HG03095 (cell line): Measurements from ENCODE around the gene TP53I11.

ENCODE experiments used
- ATAC-seq: cut with Tn5 transposase; IDR thresholded peaks from one replicate; pipeline ENCODE4 v1.9.1; 2021; ENCODE audit warnings: moderate library complexity; ENCODE audit not compliant: unreplicated experiment

TP53I11 gene

GRCh38 chr11:44941259-44942021 is 9.2 kb downstream of the TP53I11 start:
- no peak for ATAC-seq

DNA sequence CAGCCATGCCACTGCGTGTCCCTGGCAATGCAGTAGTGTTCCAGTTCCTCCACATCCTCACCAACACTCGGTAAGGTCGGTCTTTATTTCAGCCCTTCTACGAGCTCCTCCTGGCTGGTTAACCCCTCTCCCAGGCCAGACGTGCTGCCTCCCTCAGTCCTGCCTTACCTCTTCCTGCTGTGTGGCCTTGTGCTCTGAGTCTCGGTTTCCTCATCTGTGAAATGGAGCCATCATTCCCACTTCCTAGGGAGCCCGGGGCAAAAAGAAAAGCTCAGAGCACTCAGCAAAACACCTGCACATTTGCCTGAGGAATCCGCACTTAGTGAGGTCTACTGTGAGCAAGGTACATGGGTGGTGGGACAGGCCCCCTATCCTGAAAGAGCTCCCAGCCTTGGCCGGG is 9.8 kb downstream of the TP53I11 start:
- ATAC-seq: no peak

DNA sequence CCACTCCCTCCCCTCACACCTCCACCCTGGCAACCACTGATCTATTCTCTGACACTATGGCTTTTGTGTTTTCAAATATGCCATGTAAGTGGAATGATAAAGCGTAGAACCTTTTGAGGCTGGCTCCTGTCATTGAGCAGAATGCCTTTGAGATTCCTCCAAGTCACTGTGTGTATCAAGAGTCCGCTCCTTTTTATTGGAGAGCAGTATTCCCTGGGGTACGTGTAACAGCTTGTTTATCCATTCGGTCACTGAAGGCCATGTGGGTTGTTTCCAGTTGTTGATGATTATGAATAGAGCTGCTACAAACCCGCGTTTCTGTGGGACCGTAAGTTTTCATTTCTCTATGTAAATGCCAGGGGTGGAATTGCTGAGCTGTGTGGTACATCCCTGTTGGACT is 10.3 kb downstream of the TP53I11 start:
- no peak for ATAC-seq

GRCh38 chr11:44939673-44940395 is 10.8 kb downstream of the TP53I11 start:
- ATAC-seq: no peak

- no peak for ATAC-seq
Observed at GRCh38 chr11:44938066-44938691, 12.5 kb downstream of the TP53I11 start.

GRCh38 chr11:44936951-44937543 is 13.6 kb downstream of the TP53I11 start:
- ATAC-seq: no peak

- peak; percentile 84 for ATAC-seq
Observed at GRCh38 chr11:44936525-44936924, 14.2 kb downstream of the TP53I11 start.

- ATAC-seq: no peak
Observed at GRCh38 chr11:44934735-44935250, 15.9 kb downstream of the TP53I11 start.

DNA sequence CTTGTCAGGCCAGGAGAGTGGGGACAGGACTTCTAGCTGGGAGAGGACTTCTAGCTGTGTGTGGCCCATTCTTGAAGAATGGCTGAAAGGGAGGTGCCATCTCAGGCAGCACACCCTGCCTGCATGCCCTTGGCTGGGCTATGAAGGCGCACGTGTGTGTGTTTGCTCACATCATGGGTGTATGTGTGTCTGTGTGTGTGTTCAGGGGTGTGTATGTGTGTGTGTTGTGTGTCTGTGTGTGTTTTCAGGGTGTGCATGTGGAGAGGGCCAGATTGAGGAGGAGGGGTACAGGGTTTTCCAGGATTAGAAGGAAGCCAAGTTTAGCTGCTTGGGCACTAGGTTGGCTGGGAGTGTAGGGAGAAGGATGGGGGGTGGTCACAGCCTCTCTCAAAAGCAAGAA is 16.6 kb downstream of the TP53I11 start:
- ATAC-seq: no peak

DNA sequence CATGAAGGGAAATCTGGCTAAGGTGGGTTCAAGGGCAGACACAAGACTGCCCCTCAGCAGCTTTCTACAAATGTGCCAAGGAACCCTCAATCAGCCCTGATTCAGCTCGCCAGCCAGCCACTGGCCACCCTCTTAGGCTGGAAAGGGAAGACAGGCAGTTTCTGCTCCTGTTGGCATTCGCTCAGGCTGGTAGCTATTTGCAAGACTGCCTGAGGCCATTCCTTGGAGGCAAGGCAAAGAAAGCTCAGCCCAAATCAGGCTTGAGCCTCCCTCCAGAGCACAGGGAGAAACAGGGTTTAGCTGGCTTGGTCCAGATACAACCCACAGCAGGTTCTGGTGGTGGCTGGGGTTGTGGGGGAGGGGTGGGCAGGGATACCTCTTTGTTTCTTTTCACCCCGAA is 19.2 kb downstream of the TP53I11 start:
- no peak for ATAC-seq

DNA sequence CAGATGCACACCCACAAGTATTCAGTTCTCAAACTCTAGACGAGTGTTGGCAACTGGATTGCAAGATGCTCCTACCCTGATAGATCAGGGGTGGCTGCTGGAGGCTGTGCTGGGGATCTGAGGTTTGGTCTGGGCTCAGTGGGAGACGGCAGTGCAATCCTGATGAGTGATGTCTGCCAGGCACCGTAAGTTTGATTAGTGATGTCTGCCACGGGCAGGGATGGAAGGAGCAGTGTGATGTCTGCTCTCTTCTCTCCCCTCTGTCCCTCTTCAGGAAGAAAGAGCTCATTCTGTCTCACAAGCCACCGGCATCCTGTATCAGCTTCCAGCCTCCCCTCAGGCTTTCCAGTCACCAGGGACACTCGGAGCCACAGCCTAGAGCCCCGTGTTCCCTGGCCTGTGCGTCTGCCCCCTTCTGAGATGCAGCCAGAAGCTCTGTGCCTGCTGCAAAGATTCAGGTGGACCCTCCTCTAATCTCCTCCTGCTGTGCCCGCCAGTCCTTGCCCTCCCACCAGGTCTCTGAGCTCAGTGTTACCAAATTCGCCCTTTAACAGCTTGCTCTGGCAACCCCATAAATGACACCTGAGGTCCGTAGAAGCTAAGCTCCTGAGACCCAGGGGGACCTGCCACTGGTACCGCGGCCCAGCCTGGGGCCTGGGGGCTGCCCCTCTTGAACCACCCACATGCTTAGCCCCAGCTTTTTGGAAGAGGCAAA is 19.9 kb downstream of the TP53I11 start:
- no peak for ATAC-seq

DNA sequence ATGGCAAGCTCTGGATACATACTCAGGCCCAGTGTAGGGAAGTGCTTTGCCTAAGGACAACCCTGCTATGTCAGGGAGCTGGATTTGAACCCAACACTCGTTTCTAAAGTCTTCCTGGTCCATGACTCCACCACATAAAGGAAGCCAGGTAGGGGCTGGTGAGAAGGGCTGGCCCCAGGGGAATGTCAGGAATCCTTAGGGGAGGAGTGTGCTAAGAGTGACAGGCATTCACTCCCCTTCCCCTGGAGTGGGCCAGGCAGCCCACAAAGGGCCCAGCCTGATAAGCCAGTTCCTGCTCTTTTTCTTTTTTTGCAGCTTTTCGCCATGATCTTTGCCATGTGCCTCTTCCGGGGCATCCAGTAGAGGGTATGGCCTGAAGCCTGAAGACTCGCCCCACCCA is 21.9 kb downstream of the TP53I11 start:
- no peak for ATAC-seq

- no peak for ATAC-seq
Observed at GRCh38 chr11:44928144-44928543, 22.5 kb downstream of the TP53I11 start.

- no peak for ATAC-seq
Observed at GRCh38 chr11:44927174-44927661, 23.5 kb downstream of the TP53I11 start.

GRCh38 chr11:44926036-44926435 is 24.6 kb downstream of the TP53I11 start:
- no peak for ATAC-seq

- ATAC-seq: no peak
Observed at GRCh38 chr11:44923806-44924205, 26.9 kb downstream of the TP53I11 start.

DNA sequence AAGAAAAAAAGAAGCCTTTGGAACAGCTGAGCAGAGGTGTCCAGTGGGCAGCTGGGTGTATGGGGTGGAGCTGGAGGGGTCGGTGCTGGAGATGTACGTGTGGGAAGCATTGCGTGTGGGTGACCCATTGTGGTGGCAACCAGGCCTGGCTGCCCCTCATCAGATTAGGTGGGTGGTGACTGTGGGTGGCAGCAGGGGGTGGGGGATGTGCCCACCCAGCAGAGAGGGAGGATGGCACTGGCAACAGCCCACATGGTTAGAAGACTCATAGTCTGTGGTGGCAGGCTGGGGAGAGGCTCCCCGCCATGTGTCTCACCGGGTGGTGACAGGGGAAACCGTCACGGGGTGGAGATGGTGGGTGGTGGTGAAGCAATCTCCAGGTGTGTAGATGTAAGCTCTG is 27.6 kb downstream of the TP53I11 start:
- no peak for ATAC-seq

- ATAC-seq: no peak
Observed at GRCh38 chr11:44920451-44920850, 30.2 kb downstream of the TP53I11 start.

DNA sequence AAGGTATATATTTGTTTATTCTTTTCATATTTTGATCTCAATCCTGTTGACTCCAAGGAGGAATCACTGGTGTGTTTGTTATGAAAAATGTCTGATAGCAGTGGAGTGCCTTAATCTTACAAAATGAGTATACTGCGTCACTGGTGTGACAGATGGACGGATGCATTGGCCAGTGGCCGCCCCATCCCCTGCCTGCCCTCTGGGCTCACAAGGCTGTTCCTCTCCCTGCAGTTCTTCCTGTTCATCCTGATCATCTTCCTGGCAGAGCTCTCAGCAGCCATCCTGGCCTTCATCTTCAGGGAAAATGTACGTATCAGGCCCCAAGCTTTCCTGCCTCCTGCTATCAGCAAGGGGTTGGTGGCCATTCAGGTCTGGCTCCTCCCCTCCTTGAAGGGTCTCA is 32.9 kb downstream of the TP53I11 start:
- no peak for ATAC-seq

DNA sequence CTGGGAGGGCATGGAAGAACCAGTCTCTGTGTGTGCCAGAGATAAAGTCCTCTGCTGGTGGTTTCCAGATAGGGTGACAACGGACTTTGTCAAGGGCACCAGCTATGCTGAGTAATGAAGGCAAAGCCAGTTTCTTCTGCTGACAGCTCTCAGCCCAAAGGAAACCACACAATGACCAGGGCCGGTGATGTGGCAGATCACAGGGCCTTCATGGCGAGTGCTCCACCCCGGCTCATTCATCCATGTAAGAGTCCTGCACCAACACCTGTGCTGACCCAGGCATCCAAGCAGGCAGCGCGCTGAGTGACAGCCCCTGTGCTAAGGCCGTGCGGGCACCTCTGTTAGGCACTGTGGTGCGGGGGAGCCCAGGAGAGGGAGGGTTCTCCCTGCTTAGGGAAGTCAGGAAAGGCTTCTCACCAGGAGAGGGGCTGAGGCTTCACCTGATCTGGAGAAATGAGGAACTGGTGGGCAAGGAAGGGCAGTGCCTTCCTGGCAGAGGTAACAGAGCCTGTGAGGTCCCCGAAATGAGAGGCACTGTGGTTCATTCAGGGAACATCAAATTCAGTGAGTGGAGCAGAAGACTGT is 33.8 kb downstream of the TP53I11 start:
- no peak for ATAC-seq
